Bone marrow (tissue), 2 donors: Measurements from ENCODE around the gene MLF1.

Experiments used
- DNase-seq, 2 donors: peaks; one replicate each; lab custom pipeline; 2025; lab: John Stamatoyannopoulos, UW

Gene MLF1

DNA sequence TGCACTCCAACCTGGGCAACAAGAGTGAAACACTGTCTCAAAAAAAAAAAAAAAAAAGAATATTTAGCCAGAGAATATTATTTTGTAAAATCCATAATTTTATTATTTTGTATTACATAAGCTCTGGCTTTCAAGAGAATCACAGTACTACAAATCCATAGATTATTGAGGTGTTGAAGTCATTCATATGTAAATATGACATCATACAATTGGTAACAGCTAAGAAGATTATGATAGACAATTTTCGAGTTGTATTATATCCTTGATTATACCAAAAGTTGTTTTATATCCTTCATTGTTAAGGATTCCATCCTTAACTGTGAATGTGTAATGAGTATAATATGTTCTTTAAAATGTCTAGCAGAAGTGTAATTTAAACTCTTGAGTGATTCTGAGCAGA is 3.7 kb downstream of the MLF1 start:
- DNase-seq, result no peak

DNA sequence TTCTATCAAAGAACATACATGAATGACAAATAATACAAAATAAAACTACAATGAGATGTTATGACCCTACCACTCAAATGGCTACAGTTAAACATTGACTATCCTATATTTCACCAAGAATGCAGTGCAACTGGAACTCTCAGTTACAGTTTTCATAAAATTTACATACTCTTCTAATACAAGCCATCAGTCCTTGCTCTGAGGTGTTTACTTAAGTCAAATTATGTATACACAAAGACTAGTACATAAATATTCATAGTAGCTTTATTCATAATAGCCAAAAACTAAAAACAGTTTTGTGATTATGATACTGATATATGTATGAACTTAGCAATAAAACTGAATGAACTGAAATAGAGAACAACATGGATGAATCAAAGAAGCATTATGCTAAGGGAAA is 19.2 kb downstream of the MLF1 start:
- no peak for DNase-seq

DNA sequence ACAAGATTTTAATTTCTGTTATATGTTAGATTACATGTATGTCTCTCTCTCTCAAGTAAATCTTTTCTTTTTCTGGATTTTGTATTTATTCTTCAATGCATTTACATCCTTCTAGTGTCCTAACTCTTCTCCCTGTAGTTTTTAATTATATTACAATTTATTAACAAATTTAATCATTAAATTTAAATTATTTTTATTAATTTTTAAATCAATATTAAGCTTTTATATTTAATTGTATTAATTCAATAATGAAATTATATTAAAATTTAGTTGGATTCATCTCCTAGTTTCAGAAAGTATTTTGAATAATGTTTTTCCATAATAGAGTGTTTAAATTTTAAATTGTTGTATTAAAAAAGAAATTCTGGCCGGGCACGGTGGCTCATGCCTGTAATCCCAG is 29.8 kb downstream of the MLF1 start:
- no peak for DNase-seq

DNA sequence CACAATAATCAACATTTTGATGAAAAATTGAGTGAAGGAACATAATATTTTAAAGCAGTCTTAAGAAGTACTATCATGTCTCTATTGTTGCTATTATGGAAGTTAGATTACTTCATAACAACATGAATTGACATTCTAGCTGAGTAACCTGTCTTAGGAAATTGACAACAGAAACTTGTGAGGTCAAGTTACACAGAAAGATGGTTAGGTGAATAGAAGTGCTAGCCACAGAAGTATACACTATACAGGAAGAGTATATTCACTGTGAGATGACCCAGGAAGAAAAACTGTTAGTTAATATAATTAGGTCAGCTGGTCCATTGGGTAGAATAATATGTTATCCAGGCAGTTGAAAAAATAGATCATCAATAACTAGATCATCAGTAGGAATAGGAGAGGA is 31.2 kb downstream of the MLF1 start:
- no peak for DNase-seq

DNA sequence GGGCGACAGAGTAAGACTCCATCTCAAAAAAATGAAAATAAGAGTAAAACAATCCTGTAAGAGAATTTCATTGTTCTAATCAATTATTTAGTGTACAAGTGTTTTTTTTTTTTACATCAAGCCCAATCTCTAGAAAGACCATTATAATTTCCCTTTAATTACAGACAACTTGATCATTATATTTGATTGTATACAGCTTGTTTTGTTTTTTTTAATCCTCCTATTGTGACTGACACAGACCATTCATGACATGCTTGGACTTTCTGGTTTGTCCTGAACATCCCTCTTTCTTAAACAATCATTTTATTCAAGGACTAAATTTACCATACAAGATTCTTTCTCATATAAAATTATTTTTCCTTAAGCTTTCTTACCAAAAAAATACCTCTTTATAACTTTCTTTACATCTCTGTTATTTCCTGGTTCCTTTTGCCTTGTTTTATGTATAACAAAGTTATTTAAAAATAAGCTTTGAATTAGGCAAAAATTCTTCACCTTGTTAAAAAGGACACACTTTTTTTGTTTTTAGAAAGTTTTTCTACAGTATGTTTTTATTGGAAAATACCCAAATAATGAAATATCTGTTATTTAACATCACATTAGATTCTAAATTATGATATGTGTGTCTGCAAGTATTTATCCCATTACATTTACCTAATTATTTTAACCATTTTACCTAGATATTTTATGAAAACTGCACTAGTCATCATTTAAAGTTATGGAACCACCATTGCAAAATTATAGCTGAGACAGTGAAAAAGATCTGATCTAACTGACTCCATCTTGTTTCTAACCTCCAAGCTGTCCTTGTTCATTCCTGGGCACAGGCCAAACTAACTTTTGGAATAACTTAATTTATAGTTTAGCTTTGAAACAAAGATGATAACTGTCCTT is 47.2 kb downstream of the MLF1 start:
- no peak for DNase-seq

DNA sequence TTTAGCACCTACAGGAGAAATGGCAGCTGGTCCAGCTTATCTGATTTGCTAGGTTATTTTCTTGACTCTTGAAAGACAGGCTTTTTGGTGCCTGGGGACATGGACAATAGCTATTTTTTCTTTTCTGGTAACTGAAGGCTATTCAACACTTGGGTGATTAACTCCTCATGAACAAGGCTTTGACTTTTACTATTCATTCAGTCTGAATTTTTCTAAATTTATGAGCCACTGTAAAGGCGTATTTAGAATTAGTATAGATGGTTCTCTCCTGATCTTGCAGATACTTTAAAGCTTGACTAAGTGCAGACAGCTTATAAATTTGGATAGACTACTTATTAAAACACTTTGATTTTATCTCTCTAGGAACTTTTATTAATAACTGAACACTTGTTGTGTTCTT is 54.9 kb downstream of the MLF1 start:
- DNase-seq, result no peak

DNA sequence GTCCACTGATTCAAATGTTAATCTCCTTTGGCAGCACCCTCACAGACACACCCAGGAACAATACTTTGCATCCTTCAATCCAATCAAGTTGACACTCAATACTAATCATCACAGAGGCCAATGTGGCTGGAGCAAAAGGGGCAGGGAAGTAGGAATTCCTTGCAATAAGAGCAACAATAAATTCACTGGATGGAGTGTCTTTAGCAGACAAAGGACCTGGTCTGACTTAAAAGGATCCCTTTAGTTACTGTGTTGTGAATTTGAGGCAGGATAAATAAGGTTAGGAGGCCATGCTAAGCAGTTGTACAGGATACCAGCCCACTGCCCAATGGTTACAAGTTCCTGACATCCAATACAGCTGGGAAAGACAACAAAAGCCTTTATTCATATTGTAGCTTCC is 61.0 kb downstream of the MLF1 start:
- DNase-seq, result no peak

DNA sequence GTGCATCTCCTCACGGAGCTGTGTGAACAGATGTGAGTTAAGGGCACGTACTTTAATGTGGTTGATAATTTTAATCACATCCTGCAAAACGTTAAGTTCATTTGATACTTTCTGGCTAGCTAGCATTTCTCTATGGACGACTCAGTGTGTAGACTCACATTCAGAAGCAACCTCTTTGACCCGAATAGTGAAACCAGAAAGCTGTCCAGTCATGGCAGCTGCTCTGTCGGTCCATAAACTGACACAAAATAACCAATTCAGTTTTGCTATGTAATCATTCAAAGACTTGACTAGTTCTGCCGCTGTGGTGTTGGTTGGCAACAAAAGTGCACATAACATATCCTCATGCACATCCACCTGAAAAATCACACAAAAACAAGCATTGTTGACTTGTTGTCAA is 69.7 kb downstream of the MLF1 start:
- no peak for DNase-seq

DNA sequence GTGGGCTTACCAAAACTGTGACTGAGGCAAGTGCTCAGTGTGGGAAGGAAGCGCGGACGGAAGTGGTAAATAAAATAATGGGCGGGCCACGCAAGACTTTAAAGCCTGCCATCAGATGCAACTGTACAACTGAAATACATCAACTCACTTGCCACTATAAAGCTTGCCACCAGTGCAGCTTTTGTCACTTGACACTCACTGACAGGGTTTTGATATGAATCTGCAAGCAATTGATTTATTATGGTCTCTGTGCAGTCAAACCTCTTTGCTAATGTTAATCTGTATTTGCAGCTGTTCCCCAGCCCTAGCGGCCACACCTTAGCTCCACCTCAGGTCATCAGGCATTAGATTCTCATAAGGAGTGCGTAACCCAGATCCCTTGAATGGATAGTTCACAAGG is 71.0 kb downstream of the MLF1 start:
- no peak for DNase-seq

DNA sequence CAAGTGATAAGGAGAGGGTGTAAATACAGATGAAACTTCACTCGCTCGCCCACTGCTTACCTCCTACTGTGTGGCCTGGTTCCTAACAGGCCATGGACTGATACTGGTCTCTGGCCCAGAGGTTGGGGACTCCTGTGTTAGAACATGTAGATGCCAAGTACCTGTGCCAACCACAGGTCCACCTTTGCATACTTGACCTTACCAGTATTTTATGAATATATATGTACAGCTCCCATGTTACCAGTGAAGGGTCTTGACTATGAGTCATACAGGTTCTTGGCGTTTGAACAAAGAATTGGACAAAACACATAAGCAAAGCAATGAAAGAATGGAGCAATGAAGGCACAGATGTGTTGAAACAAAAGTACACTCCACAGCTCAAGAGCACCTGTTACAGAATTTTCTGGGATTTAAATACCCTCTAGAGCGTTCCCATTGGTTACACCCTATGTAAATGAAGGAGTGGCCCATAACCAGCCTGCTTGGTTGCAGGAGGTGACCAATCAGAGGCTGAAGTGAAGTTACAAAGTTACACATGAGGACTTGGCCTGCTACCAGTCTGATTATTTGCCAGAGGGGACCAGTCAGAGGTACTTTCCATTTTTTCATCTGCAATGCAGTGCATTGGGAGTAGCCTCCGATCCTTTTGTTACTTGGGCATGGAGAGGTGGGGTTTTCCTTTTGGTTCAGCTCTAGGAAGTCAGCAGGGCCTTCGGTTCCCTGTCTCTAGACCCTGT is 71.6 kb downstream of the MLF1 start:
- DNase-seq, result no peak

DNA sequence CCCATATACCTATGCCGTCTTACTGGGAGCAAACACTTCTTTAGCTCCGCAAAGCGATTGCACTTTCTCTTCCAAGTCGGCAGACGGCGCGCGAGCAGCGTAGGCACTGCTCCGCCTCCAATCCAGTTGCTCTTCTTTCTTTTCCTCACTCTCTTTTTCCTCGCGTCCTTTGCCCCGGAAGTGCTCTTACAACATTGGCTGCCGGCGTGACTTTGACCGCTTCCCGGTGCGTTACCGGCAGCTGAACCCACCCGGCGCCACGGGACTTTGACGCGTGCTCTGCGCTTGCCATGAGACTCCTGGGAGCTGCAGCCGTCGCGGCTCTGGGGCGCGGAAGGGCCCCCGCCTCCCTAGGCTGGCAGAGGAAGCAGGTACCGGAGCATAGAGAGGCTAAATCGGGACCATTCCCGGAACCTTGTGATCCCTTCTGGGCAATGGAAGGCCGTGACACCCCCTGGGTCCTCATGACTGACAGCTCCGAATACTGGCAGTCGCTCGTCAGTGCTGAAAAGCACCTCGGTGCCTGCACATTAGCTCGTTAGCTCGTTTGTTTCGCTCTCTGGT is 73.4 kb downstream of the MLF1 start, which contains the start of gene GFM1:
Gene GFM1 (plus strand): TSS at position 183 of the 564 bp plus-strand sequence. CDS start 108 bp downstream, at position 291.
- peak; percentile 73 to 97 for DNase-seq

DNA sequence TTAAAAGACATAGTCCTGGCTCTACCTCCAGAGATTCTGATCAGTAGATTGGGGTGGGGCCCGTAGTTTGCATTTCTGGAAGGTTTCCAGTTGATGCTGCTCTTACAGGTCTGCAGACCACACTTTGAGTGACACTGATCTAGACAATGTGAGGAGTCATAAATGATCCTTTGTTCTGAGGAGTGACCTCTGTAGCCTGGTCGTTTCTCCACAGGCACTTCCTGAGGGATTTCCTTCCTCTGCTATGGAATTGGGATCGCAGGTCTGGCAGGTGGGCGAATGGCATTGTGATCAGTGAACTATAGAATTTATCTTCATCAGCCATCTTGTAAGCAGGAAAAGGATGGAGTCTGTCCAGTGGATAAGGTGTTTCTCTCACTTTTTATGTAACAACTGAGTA is 78.8 kb downstream of the MLF1 start:
- no peak for DNase-seq

DNA sequence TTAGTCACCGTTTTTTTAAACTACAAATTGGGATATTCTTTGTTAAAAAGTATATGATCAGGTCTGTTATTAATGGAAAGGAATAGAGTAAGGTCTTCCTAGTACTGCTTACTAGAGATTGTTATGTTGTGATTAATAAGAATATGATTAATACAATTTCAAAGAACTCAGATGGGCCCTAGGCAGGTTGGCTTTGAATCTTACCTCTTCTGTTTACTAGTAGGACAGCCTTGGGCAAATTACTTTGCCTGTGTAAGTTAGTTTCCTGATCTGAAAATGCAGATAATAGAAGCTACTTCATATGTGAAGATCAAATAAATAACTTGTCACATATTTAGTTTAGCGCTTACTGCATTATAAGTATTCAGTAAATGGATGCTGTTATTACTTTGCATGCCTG is 80.2 kb downstream of the MLF1 start:
- DNase-seq, result no peak

DNA sequence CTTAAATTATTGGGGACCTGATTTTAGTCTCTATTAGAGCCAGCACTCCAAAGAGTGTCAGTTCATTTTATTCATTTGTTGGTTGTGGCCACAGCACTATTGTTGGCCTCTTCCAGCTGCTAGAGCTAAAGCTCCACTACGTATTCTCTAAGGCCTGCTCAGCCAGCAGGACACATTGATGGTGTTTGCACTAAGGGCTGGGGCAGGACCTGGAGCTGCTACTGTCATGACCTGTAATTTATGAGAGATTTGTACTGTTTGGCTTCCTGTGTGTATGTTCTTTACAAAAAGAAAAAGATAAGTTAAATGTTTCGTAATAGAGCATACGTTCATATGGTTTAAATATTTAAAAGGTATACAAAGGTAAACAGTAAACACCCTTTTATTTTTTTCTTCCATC is 81.5 kb downstream of the MLF1 start:
- DNase-seq, result no peak
